ENCODE results near the gene TFEC. TPM values are rescaled to one million over a fixed set of nuclear protein-coding genes. Genes with fewer than 3 reads are reported as not detected.

The TFEC gene
- total and polyA plus RNA-seq, 2 of the 4 experiments (the other 2 are of a cell fraction) = under 0.01 to 0.02 TPM

DNA sequence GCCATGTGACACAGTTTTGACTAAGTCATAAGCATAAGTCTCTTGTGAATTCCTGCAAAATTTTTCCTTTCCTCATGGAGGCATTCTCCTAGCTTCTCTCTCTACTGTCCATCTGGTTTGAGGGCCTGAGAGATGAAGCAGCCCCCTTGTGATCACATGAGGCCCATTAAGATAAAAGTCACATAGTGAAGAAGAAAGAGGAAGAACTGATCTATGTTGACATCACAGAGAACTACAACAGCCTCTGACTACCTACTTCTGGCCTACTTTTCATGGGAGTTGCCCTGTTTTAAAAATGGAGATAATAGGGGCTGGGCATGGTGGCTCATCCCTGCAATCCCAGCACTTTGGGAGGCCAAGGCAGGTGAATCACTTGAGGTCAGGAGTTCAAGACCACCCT, 50.4 kb downstream of the TFEC start:
- Histone ChIP-seq H4K8ac (ENCODE audit: low read depth in 2 of 2, low read length in 2 of 2) (no peak overlapping the region), H2AFZ (replicated peaks; ENCODE audit: low read length, poor library complexity) (no peak overlapping the region), H3K9me3 (ENCODE audit: control insufficient read depth, insufficient read depth, low read length) (no peaks in the 10 kb centered on the region), H3K36me3 (ENCODE audit: control insufficient read depth, insufficient read depth, low read length) (no peaks in the 10 kb centered on the region), H3K56ac (ENCODE audit: extremely low read depth, insufficient read depth, low read length) (no peak overlapping the region), H3K23ac (ENCODE audit: low read depth, low read length) (no peak overlapping the region), H3K14ac (replicated peaks; ENCODE audit: low read depth, low read length) (no peak overlapping the region), H3K27me3 (ENCODE audit: control insufficient read depth, insufficient read depth, low read length) (no peaks in the 10 kb centered on the region), H3K4me2 (ENCODE audit: low read depth, low read length) (no peak overlapping the region), H4K5ac (ENCODE audit: low read depth, low read length) (no peak overlapping the region), H3K4me3 (ENCODE audit: insufficient read depth, low read depth, low read length) (no peak overlapping the region), H2BK15ac (ENCODE audit: low read depth, low read length) (no peak overlapping the region), H3K27ac (ENCODE audit: insufficient read depth, low read length) (no peak overlapping the region), H3K9ac (ENCODE audit: low read depth, low read length) (no peak overlapping the region), H2AK5ac (ENCODE audit: low read depth, low read length) (no peak overlapping the region), H3K4ac (ENCODE audit: low read depth, low read length) (no peak overlapping the region), H4K20me1 (ENCODE audit: insufficient read depth, low read length) (no peaks in the 10 kb centered on the region), H2BK20ac (ENCODE audit: low read depth, low read length) (no peak overlapping the region), H4K91ac (ENCODE audit: insufficient read depth, low read depth, low read length) (no peak overlapping the region), H3K18ac (ENCODE audit: low read depth, low read length) (no peak overlapping the region), H2AK9ac (replicated peaks; ENCODE audit: low read depth, low read length, poor library complexity) (no peak overlapping the region), H2BK120ac (ENCODE audit: low read depth, low read length) (no peak overlapping the region), H2BK5ac (ENCODE audit: low read depth, low read length, poor library complexity, severe bottlenecking) (no peak overlapping the region), H3K4me1 (ENCODE audit: control insufficient read depth, insufficient read depth, low read length) (no peaks in the 10 kb centered on the region), H3K9me1 (ENCODE audit: insufficient read depth, low read length) (no peaks in the 10 kb centered on the region; the same call in 1 of the 2 replicates), H3K79me1 (ENCODE audit: low read depth in 1 of 2, low read length in 2 of 2) (no peaks in the 10 kb centered on the region)
- in situ Hi-C loops (cut with MboI; ENCODE audit: low sequenced_read_pairs) = no loop called here
- POLR2A ChIA-PET (ENCODE audit: unreplicated experiment) = no interaction called here
- ATAC-seq (ENCODE audit: low read depth) (no peak), DNase-seq (no peak)
- dilution Hi-C loops (cut with HindIII; ENCODE audit: low sequenced_read_pairs, unreplicated experiment) = no loop called here
- BruUV-seq (replicated peaks) = no TSS peak
- no peak for TF ChIP-seq RFX5 (IDR thresholded peaks at IDR 0.05; ENCODE audit: low read depth, low read length)
- no peak for TF ChIP-seq CHD1 (IDR thresholded peaks at IDR 0.05; ENCODE audit: low read depth, low read length)
- CTCF ChIA-PET = no interaction called here
- intact Hi-C loops (cut with micrococcal nuclease) = no loop called here
